ENCODE data around the gene GBE1.

DNA sequence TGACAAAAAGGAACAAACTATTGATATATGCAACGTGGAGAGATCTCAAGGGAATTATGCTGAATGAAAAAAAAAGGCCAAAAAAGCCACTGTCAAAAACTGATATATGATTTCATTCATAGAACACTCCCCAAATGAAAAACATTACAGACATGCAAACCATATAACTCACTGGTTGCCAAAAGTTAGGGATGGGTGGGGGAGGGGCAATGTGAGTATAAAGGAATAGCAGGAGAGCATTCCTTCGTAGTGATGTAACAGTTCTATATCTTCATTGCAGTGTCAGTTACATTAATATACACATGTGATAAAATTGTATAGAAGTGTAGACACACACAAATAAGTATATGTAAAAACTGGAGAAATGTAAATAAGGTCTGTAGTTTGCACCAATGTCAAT lies 12.2 kb downstream of the GBE1 start:
- TF ChIP-seq, protein P1, sequence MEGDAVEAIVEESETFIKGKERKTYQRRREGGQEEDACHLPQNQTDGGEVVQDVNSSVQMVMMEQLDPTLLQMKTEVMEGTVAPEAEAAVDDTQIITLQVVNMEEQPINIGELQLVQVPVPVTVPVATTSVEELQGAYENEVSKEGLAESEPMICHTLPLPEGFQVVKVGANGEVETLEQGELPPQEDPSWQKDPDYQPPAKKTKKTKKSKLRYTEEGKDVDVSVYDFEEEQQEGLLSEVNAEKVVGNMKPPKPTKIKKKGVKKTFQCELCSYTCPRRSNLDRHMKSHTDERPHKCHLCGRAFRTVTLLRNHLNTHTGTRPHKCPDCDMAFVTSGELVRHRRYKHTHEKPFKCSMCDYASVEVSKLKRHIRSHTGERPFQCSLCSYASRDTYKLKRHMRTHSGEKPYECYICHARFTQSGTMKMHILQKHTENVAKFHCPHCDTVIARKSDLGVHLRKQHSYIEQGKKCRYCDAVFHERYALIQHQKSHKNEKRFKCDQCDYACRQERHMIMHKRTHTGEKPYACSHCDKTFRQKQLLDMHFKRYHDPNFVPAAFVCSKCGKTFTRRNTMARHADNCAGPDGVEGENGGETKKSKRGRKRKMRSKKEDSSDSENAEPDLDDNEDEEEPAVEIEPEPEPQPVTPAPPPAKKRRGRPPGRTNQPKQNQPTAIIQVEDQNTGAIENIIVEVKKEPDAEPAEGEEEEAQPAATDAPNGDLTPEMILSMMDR (IDR thresholded peaks at IDR 0.05) = no peak
- TF ChIP-seq POLR2A (IDR thresholded peaks at IDR 0.05) = no peak
